Heart right ventricle (tissue), 16 donors: ENCODE data around the gene SYNCRIP. TPM values are rescaled to one million over a fixed set of nuclear protein-coding genes. Genes with fewer than 3 reads are reported as not detected.
A peak's percentile ranks its signal among the peaks of the same experiment; 100 is the strongest.

Source experiments
- ATAC-seq, 8 donors: fragments of 200-7000 bp; cut with Tn5 transposase; one replicate each; pipeline ENCODE4 v1.9.1; 2020; ENCODE audit warnings: mild to moderate bottlenecking in 8 of 8, moderate library complexity in 8 of 8, moderate number of reproducible peaks in 1 of 8
- DNase-seq, 2 donors: peaks; one replicate each; pipeline ENCODE4 v3.0.0-alpha.2; 2020
- H3K27ac ChIP-seq, 10 donors: fragments of 200-600 bp; sonication (generic) in 2 of 10; one replicate each; pipeline versions ENCODE4 v1.5.0 to v1.8.0; 2020 to 2022; ENCODE audit warnings: mild to moderate bottlenecking in 3 of 10
- H3K27me3 ChIP-seq, 7 donors: fragments of 200-600 bp; one replicate each; pipeline ENCODE4 v1.8.0; 2021 to 2022; ENCODE audit warnings: mild to moderate bottlenecking in 2 of 7
- H3K36me3 ChIP-seq, 9 donors: fragments of 200-600 bp; sonication (generic) in 1 of 9; one replicate each; pipeline versions ENCODE4 v1.5.0 to v1.8.0; 2020 to 2022; ENCODE audit warnings: mild to moderate bottlenecking in 2 of 9
- H3K4me1 ChIP-seq, 9 donors: fragments of 200-600 bp; sonication (generic) in 1 of 9; one replicate each; pipeline versions ENCODE4 v1.5.0 to v1.8.0; 2020 to 2022; ENCODE audit warnings: mild to moderate bottlenecking in 4 of 9
- H3K4me3 ChIP-seq, 10 donors: fragments of 200-600 bp; sonication (generic) in 2 of 10; one replicate each; pipeline versions ENCODE4 v1.5.0 to v1.8.0; 2020 to 2022; ENCODE audit warnings: mild to moderate bottlenecking in 7 of 10, moderate library complexity in 2 of 10
- H3K9me3 ChIP-seq, 11 donors: fragments of 200-600 bp in 10 of 11; sonication (generic) in 2 of 11; one replicate each; pipeline versions ENCODE4 v1.5.0 to v1.8.0; 2013 to 2022; ENCODE audit warnings: mild to moderate bottlenecking in 2 of 11, control low read depth in 1 of 11, moderate library complexity in 1 of 11
- CTCF ChIP-seq, 9 donors: fragments of 200-600 bp; sonication (generic) in 2 of 9; IDR thresholded peaks; one replicate each; pipeline versions ENCODE4 v1.5.0 to v1.8.0; 2021 to 2022; ENCODE audit warnings: antibody characterized with exemption in 9 of 9, mild to moderate bottlenecking in 5 of 9, moderate library complexity in 1 of 9
- WGBS, 2 donors: extraction: QIAGEN DNeasy Blood & Tissue Kit; methylation state at CpG; one replicate each; pipeline ENCODE4 v1.1.7; 2013; ENCODE audit warnings: inconsistent platforms in 1 of 2; 5-methylcytosine and 5-hydroxymethylcytosine counted together
- intact Hi-C, 10 donors: fragments of 100-400 bp; cut with DNase I; formaldehyde crosslinking; loops; one replicate each; pipeline versions ENCODE4 v1.11.1 to v1.14.2; 2022
- long read RNA-seq, 3 donors: library from polyadenylated mRNA; unstranded; transcript quantifications; one replicate each; pipeline ENCODE4 v2.0.0, GENCODE V29; 2020 to 2021
- polyA plus RNA-seq, 2 donors: library from polyadenylated mRNA; stranded (reverse); fragments of 200-250 nt; gene quantifications; one replicate each; pipeline ENCODE4 v1.2.3, GENCODE V29; 2013
- total RNA-seq, 10 donors: library from RNA; stranded (reverse); fragmentation: NEBNext Ultra II Directional in 3 of 10; extraction: Animal tissue kit (Norgen Biotek cat#: 25700) in 3 of 10; gene quantifications; one replicate each; pipeline versions ENCODE4 v1.2.1 to v1.2.4, GENCODE V29; 2021 to 2023
- donor health status: Arrhythmogenic right ventricular cardiomyopathy.
- donor health status: ischemic (EF 13 %, LVEDD 7.1; RV severe dilation, severe dysfunction).
- donor health status: healthy with polysubstance abuse.
- donor health status: DM: no; HTN: yes; CAD: no.
- donor health status: DM: no; HTN: no; CAD: no.
- donor health status: ischemic (EF 25% LVEDD 6.9; RV normal size, moderate dysfunction).
- donor health status: ischemic (EF 25% LVEDD 5.7; RV mildly dilated, moderate dysfunction).
- donor health status: healthy.
- donor health status: DM: yes; HTN: yes; CAD: no.
- donor health status: Ischemic cardiomyopathy.
- donor health status: ischemic (EF 35%, LVEDD 5.7; RV mildly dilated, moderate dysfunction).
- donor health status: nonischemic (EF 11% LVEDD 7.7; RV severe dilation, severe dysfunction).
- donor health status: DM: yes; HTN: yes; CAD: no.
- donor health status: PGD.
- donor health status: ischemic (EF 29% LVEDD 5.4; RV normal size, mild dysfunction).
- donor health status: nonischemic (EF 23%, LVEDD 6.1; RV moderate dilation, normal function).

SYNCRIP gene
- total RNA-seq (10 to 100 TPM; 56.1 to 72.6 (median 61.2) TPM), polyA plus RNA-seq (10 to 100 TPM; 24.6 to 27.4 TPM)
- long read RNA-seq, donor 1, full-length matches to known transcripts: 17 of 45 reads
- long read RNA-seq, donor 1, partial matches to known transcripts: 11 of 45 reads
- long read RNA-seq, donor 1, other reads (novel, unspliced or antisense): 17 of 45 reads
- long read RNA-seq, donor 2, full-length matches to known transcripts: 12 of 43 reads
- long read RNA-seq, donor 2, partial matches to known transcripts: 10 of 43 reads
- long read RNA-seq, donor 2, other reads (novel, unspliced or antisense): 21 of 43 reads
- long read RNA-seq, donor 3, full-length matches to known transcripts: 20 of 88 reads
- long read RNA-seq, donor 3, partial matches to known transcripts: 50 of 88 reads
- long read RNA-seq, donor 3, other reads (novel, unspliced or antisense): 18 of 88 reads

GRCh38 chr6:85642774-85643536 lies at the start of gene SYNCRIP:
TSS of gene SYNCRIP (minus strand) at chr6:85642886. CDS start at chr6:85641439, 1,447 bp downstream.
- 0 to 1% methylated on average over 75 of the region's 76 CpGs for WGBS, 2 donors
- H3K36me3 ChIP-seq: peaks cover 0 to 32% (median 20%) of the 10 kb centered on the region in 9 donors
- peak; percentile 88 to 96 (median 92) for ATAC-seq

GRCh38 chr6:85691478-85691877 lies 48.8 kb upstream of the SYNCRIP start:
- ATAC-seq: no peak
- no peak for DNase-seq
- Histone ChIP-seq H3K9me3 (peaks cover 0 to 9% (median 0%) of the 10 kb centered on the region in 11 donors), H3K27ac (no peak overlapping the region), H3K36me3 (no peaks in the 10 kb centered on the region), H3K27me3 (no peaks in the 10 kb centered on the region), H3K4me1 (no peaks in the 10 kb centered on the region), H3K4me3 (no peak overlapping the region)
- no peak for TF ChIP-seq CTCF (IDR thresholded peaks at IDR 0.05)
- WGBS, 2 donors: 96 to 100% methylated on average over 1 of the region's 1 CpG
- intact Hi-C loops: no loop called here

More at GRCh38 chr6:85642774-85643536, at the start of gene SYNCRIP:
- H3K27me3 ChIP-seq: no peaks in the 10 kb centered on the region
- intact Hi-C loops: loop anchor here (1.0 to 5.0 kb wide), 6 partner anchors 34 to 51 kb away; partner anchors contain the start of gene SNX14 (in 3 of the 10)
- no peaks in the 10 kb centered on the region for H3K9me3 ChIP-seq
- peak; percentile 99 for DNase-seq
- peak within 1 kb of the TSS; percentile 97 to 100 (median 100) for H3K27ac ChIP-seq
- peaks cover 4 to 50% (median 42%) of the 10 kb centered on the region in 9 donors for H3K4me1 ChIP-seq
- H3K4me3 ChIP-seq: peak within 1 kb of the TSS; percentile 78 to 99 (median 95)
- no peak for TF ChIP-seq CTCF (IDR thresholded peaks at IDR 0.05)

- intact Hi-C loops: no loop called here
- Histone ChIP-seq H3K4me1 (no peaks in the 10 kb centered on the region), H3K9me3 (no peaks in the 10 kb centered on the region), H3K27me3 (no peaks in the 10 kb centered on the region), H3K4me3 (no peak overlapping the region), H3K27ac (no peak overlapping the region), H3K36me3 (no peaks in the 10 kb centered on the region)
- TF ChIP-seq CTCF (IDR thresholded peaks at IDR 0.05): no peak
- no peak for DNase-seq
- no peak for ATAC-seq
These were observed 47.4 kb upstream of the SYNCRIP start for GRCh38 chr6:85690071-85690470.

- Histone ChIP-seq H3K4me1 (no peaks in the 10 kb centered on the region), H3K27me3 (no peaks in the 10 kb centered on the region), H3K9me3 (no peaks in the 10 kb centered on the region), H3K4me3 (no peak overlapping the region), H3K36me3 (no peaks in the 10 kb centered on the region), H3K27ac (no peak overlapping the region)
- no peak for TF ChIP-seq CTCF (IDR thresholded peaks at IDR 0.05)
- DNase-seq (no peak), ATAC-seq (no peak)
- WGBS, 2 donors: 88 to 91% methylated on average over 4 of the region's 4 CpGs
- intact Hi-C loops: loop anchor here in 1 of 10 donors (10.0 kb wide), 1 partner anchor 331 kb away; no protein-coding TSS in a partner anchor
These were observed 43.0 kb upstream of the SYNCRIP start for GRCh38 chr6:85685713-85686112.
